NOMO-1 treated with dmso at 0.1 percent for 144 hours (cell line): Measurements from ENCODE around the gene TCN2.
"Not testable (repeated sequence)": the region's sequence is repeated elsewhere in the genome, so short reads cannot be mapped to it uniquely, and the experiment has no call there.

Experiments used
- DNase-seq: peaks from one replicate; lab custom pipeline; 2025; ENCODE audit not compliant: unreplicated experiment; lab: John Stamatoyannopoulos, UW

The TCN2 gene

DNA sequence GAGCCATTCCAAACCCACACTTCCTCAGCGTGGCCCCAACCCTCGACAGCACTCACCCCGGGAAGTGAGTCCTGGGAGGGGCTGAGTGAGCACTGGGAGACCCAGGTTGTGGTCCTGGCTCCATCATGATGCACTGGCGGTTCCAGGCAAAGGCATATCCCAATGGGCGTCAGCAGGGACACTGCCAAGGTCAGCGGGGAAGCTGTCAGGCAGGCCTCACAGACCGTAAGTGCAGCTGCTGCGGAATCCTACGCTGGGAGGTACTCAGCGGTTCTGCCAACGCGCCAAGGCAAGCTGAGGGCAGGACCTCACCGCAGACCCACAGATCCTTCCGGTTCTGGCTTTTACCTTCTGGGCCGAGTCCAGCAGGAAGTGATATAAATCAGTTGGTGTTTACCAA is 31.1 kb upstream of the TCN2 start:
- DNase-seq = no peak

DNA sequence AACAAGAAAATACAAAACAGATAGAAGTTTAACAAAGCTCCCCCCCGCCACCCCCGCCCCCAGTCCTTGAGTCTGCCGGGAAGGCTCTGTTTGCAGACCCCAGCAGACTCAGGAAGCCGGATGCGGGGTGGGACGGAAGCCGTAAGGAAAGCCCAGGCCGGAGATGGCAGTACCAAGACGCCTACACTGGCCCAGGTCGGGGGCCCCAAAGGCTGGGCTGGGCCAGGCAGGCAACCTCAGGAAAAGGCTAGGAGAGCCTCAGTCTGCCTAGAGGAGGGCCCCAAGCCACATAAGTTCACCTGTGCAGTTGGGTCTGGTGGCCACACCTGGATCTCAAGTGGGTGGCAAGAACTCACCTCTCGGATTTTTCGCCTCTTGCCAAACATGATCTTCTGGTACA is 28.5 kb upstream of the TCN2 start:
- no peak for DNase-seq

DNA sequence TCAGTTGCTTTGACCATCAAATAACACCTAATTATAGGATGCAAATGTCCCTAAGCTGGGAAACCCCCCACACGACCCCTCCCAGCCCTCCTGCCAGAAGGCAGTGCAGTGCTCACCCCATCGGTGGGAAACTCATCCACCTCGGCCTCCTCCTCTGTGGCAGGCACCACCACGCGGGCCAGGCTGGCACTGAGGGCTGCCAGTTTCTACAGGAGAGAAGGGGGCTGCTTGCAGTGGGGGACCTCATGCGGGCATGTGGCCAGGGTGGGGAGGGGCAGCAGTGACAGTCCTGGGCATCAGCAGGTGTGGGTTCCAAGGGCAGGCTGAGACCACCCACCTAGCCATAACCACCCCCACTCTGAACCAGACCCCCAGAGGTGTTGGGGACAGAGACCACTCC is 26.1 kb upstream of the TCN2 start:
- no peak for DNase-seq

DNA sequence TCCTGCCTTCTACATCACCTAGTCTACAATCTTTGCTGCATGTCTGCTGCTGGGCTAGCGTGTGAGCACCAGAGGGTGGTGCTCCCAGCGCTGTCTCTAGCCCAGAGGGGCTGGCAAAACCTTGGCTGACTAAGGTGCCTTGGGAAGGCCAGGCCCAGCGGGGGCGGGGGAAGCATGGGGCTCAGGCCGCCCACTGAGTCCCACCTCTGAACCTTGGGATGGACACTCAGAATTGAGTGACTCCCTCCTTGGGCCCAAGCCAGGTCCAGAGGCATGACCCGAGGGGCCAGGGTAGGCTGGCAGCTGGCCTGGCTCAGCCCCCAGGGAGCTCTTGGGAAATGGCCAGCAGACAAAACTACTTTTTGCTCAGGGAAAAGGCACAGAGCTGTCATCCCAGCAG is 24.9 kb upstream of the TCN2 start:
- no peak for DNase-seq

DNA sequence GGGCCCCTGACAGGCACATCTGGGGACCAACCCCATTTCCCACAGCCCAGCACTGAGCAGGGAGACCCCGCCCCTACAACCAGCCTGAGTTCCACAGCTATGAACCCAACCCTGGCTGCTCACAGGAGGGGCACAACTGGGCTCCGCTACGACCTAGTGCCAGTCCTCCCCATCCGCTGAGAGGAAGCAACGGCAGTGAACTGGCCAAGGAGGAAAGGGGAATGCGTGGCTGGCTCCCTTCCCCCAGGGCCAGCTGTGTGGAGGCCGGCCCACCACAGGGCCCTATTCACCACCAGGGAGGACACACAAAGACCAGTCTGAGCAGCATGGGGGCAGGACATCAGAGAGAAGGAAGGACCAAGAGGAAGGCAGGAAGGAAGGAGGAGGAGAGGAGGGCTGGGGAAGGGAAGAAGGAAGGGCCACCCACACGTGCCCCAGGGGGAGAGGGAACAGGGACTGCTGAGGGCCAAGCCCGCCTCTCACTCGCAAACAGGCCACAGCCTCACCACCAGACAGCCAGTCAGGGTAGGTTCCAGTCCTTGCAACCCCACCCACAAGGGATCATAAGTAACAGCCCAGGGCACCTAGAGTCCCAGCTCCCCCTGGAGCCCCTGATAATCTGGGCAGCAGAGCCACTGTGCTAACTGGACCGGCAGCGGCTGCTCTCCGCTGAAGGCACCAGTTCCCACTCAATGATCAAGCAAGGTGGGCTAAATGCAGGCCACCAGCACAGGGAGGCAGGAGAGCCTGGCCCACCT is 24.0 kb upstream of the TCN2 start:
- DNase-seq = no peak

DNA sequence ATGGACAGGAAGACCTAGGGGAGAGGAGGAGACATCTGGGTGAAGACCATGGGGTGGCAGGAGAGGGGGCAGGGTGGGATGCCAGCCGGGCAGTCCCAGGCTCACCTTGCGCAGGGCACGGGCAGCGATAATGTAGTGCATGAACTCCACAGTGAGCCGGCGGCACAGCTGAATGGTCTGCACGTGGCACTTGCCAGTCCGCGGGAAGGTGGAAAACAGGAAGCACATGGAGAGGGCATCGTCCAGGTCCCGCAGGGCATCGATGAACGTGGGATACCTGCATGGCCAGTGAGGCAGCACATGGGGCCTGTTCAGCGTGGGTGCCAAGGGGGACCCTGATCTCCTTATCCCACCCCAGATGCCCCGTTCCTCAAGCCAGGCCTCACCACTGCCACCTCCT is 22.5 kb upstream of the TCN2 start:
- DNase-seq = no peak

DNA sequence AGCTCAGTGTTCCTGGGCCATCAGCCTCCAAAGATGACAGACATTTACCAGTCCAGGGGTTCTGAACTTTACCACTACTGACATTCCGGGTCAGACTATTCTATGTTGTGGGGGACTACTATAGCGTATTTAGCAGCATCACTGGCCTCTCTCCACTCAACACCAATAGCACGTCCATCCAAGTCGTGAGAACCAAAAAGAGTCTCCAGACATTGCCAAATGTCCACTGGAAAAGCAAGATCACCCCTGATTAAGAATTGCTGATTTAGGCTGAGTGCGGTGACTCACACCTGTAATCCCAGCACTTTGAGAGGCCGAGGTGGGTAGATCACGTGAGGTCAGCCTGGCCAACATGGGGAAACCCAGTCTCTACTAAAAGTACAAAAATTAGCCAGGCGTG is 20.6 kb upstream of the TCN2 start:
- DNase-seq = no peak

DNA sequence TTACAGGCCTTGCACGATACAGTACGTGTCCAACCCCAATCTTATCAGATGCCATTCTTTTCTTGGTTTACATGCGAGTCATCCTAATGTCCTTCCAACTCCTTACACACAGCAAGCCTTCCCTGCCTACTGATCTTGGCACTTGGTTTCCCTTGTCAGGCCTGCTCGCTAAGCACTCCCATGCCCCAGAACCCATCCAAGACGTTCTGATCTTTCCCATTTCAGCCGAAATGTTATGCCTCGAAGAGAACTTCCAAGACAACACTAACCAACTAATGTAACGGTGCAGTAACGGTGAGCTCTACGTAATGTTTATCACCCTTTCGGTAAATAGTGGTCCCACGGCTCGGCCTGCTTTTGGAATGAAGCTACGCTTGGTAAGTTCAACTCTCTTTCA is 15.8 kb upstream of the TCN2 start:
- no peak for DNase-seq

DNA sequence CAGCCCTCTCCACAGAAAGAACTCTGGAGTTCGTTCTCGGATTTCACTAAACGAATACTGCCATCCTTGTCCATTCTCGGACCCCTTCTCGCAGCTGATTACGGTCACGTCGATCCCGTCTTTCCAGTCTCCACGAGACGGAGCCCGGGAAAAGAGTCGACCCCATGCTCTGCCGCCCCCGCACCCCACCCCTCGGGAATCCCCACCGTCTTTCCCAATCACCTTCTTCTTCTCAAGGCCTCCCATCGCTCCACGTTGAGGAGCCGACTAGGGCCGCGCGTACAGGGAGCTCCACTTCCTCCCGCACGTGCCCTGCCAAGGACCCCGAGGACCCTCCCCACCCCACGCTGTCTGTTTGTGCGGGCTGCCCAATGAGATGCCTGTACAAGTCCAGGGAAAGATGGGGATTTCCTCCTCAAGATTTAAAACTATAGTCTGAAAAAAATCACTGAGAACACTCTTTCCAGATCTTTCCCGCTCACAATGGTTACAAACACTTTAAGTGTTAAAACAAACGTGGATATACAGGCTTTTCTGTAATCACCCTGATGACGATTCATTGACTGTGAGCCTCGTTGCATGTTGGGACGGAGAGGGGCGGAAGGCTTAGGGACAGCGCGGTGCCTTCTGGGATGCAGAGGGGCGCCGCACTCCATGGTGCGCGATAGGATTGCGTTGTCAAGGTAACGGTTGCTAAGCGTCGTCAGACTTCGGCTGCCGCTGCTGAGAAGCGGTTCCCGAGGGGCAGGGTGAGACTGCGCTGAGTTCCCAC is 15.2 kb upstream of the TCN2 start, which contains the start of gene PES1:
TSS of gene PES1 (minus strand) at position 323 of the 772 bp plus-strand sequence. CDS start at position 246, 77 bp downstream.
- peak; percentile 96 for DNase-seq

DNA sequence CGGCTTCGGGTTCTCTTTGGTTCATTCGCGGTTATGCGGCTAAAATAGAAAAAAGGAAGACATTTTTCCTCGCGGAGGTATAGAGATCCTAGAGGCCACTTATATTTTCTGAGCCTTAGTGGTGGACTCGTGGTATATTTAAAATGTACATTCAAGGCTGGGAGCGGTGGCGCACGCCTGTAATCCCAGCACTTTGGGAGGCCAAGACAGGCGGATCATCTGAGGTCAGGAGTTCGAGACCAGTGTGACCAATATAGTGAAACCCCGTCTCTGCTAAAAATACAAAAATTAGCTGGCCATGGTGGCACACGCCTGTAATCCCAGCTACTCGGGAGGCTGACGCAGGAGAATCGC is 14.6 kb upstream of the TCN2 start:
- DNase-seq = not testable (repeated sequence)

DNA sequence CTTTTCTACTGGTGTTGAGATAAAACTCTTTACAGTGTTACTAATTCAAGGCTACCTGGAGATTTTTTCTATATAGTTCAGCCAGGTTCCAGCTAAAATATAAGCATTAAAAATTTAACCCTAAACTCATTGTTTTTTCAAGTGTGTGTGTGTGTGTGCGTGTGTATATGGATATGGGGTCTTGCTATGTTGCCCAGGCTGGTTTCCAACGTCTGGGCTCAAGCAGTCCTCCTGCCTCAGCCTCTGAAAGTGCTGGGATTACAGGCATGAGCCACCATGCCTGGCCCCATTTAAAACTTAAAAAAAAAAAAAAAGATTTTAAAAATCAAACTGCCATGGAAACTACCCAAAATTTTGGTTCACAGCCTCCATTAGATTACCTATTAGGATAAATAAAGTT is 10.8 kb upstream of the TCN2 start:
- DNase-seq = no peak

DNA sequence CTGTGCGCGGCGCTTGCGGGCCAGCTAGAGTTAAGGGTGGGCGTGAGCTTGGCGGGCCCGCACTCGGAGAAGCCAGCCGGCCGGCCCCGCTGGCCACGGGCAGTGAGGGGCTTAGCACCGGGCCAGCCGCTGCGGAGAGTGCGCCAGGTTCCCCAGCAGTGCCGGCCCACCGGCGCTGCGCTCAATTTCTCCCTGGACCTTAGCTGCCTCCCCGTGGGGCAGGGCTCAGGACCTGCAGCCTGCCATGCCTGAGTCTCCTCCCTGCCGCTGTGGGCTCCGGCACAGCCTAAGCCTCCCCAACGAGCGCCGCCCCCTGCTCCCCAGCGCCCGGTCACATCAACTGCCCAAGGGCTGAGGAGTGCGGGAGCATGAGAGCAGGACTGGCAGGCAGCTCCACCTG is 10.1 kb upstream of the TCN2 start:
- no peak for DNase-seq

DNA sequence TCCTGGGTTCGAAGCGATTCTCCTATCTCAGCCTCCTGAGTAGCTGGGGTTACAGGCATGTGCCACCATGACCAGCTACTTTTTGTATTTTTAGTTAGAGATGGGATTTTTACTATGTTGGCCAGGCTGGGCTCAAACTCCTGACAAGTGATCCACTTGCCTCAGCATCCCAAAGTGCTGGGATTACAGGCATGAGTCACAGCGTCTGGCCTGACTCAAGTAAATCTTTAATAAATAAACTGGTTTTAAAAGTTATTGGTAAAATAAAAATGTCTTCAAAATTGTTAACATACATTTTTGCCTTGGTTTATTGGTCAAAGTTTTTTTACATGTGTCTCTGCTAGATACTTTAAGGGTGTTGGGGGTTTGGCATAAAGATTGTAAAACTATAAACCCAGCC is 8.0 kb upstream of the TCN2 start:
- DNase-seq = no peak

DNA sequence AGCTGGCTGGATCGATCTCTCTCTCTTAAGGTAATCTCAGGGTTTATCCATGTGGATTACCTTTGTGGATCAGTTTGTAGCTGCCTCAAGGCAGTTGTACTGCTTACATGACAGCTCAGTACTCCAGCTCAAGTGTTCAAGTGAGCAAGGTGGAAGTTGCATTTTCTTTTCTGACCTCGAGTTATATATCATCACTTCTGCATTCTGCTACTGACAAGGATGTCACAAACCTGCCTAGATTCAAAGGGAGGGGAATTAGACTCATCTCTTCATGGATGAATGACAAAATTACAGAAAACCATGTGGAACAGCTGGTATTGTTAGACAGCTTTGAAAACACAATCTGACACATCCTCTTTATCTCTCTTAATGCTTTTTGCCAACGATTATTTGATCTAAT is 6.1 kb upstream of the TCN2 start:
- DNase-seq = no peak

DNA sequence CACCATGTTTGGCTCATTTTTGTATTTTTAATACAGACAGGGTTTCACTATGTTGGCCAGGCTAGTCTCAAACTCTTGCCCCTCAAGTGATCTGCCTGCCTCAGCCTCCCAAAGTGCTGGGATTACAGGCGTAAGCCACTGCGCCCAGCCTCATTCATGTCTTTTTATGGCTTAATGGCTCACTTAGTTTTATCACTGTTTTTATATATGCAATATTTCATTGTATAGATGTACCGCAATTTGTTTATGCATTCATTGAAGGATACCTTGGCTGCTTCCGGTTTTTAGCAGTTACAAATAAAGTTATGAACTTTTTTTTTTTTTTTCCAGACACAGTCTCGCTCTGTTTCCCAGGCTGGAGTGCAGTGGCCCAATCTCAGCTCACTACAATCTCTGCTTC is 5.5 kb upstream of the TCN2 start:
- no peak for DNase-seq

DNA sequence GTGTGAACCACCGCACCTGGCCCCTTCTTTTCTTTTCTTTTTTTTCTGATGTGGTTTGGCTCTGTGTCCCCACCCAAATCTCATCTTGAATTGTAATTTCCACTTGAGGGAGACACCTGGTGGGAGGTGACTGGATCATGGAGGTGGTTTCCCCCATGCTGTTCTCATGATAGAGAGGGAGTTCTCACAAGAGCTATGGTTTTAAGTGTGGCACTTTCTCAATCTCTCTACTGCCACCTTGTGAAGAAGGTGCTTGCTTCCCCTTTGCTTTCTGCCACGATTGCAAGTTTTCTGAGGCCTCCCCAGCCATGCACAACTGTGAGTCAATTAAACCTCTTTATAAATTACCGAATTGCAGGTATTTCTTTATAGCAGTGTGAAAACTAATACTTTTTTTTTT is 4.9 kb upstream of the TCN2 start:
- DNase-seq = peak; percentile 9

DNA sequence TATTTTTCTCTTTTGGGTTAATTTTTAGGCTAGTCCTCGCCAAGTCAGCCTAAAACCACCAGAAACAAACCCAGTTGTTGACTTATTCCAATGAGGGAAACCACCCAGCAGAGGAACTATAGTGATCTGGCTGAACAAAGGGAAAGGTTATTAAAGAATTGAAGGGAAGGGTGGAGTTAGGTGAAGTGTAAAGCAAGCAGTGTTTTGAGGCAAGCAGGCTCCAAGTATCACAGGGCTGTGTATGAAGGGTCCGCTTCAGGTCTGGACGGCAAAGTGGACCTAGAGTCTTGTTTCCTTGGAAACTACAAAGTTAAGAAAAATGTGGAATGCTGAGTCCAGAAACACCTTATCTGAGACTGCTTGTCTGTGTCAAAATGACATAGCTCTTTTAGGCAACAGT is 3.2 kb upstream of the TCN2 start:
- DNase-seq = no peak

DNA sequence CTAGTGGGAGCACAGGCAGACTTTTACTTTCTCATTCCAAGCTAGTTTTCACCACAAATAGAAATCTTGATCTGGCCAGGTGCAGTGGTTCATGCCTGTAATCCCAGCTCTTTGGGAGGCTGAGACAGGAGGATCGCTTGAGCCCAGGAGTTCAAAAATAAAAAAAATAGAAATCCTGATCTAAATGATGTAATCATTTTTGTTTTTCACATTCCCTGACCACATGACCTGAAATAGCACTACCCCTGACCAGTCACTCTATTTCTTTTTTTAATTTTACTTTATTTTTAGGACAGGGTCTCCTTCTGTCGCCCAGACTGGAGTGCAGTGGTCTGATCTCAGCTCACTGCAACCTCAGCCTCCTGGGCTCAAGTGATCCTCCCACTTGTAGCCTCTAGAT is 2.3 kb upstream of the TCN2 start:
- DNase-seq = no peak

DNA sequence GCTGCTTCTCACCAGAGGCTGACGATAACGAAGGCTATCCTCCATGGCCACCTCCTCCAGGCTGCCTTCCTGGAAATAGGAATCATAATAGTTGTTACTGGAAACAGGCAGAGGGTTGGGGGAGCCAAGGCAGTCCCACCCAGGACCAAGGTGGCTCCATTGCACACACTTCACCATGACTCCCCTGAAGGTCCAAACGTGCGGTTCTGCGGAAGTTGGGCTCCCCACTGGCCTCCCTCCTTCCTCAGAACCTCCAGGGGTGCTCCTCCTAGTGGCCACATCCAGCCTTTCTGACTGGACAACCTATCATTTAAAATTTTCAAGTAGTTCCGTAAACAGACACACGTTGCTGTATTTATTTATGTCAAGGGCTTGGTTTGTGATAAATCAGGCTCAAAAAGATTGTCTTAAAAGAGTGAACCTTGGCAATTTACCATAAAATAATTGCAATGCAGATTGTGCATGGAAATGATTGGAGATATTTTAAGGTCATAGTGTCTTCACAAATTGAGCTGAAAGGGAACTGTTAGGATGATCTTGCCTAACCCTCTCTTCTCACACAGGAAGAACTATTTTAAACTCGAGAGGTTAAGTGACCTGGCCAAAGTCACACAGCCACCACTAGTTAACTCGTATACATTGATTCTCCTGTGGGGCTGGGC is 1.4 kb upstream of the TCN2 start:
- DNase-seq = peak; percentile 38

DNA sequence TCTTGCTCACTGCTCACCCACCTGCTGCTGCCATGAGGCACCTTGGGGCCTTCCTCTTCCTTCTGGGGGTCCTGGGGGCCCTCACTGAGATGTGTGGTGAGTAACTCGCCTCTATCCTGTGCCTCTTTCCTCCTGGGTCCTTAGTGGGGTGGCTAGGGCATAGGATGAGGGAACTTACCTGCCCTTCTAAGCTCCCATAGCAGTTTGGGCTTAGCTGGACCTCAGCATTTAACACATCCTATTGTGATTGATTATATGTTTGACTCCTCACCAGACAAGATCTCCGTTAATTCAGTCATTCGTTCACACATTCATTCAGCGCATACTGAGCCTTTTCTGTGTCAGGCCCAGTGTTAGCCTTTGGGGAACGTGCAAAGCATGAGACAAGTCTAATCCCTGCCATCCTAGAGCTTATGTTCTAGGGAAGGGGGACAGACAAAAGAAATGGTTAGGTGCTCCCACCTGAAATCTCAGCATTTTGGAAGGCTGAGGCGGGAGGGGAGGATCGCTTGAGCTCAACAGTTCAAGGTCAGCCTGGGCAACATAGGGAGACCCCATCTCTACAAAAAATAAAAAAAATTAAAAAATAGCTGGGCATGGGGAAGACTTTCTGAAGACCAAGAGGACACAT is 441 bp downstream of the TCN2 start:
- DNase-seq = no peak

DNA sequence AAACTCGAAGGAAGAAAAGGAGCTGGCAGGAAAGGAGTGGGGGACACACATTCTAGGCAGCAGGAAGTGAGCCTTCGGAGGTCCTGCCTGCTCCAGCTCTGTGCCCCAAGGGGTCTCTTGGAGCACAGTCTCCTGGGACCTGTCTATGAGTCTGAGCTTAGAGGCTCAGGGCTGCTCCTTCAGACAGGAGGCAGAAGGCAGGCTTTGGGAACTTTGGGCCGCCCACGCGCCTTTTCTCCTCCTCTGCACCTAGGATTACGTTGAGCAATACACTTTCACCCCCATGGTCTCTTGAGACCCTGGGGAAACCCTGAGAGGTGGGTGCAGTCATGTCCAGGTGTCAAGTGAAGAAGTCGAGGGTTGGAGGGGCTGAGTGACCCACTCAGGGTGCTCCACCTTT is 965 bp downstream of the TCN2 start:
- DNase-seq = no peak
